Measurements from ENCODE around the gene VWCE.
"Not testable (repeated sequence)": the region's sequence is repeated elsewhere in the genome, so short reads cannot be mapped to it uniquely, and the experiment has no call there.

Gene VWCE

DNA sequence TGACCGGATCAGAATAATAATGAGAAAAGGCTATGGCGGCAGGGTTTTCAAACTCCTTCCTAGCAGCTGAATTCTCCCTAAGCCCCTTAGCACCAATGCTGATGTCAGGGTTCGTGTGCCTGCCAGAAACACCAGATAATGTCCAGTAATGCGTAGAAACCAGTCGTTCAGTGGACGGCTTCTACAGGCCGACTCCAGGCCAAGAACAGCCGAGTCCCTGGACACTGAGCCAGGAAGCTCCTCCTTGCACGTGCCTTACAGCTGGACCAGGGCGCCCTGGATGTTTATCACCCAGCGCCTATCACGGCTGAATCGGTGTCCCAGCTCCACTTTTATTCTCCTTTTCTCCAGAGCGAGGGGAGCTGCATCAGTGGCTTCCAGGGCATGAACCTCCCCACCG lies 82.9 kb downstream of the VWCE start:
- not testable (repeated sequence) for DNase-seq (ENCODE audit: low read depth in 2 of 2)

DNA sequence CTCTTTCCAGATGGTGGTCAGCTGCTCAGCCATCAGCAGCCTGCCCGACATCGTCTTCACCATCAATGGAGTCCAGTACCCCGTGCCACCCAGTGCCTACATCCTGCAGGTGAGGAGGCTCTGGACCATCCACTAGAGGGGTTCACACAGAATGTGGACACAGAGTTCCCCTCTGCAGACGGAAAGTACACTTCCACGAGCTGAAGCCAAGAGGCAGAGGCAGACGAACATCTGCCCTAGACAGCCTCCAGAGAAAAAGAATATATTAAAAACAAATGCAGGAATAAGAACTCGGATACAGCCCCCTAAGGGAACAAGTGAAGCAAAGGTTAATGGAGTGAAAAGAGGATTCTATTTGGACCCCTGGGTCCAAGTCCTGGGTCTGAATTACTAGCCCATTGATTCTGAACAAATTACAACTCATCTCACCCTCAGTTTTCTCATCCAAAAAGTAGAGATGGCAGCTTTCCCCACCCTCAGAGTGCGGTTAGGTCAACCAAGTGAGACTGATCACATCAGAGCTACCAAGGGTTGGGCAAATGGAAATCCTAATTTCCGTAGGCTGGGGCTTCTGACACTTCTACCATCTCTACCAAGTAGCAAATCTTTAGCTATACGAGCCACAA lies 83.7 kb downstream of the VWCE start:
- DNase-seq (ENCODE audit: low read depth in 2 of 2) = not testable (repeated sequence)

DNA sequence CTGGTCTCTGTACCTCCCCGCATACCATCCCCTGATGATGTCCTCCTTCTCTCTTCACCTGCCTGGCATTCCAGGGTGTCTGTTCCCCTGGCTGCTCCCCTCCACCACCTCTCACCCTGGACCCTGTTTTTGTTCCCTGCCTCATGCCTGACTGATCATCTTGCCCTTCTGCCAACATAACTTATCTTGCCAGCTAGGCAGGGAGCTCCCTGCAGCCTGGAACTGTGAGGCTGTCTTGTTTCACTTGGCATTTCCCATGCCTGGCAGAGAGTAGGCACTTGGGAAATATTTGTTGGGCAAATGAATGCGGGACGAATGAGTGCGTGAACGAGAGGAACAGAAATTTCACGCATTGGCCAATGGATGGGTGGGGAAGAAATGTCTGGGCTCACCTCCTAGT lies 84.5 kb downstream of the VWCE start:
- not testable (repeated sequence) for DNase-seq (ENCODE audit: low read depth in 2 of 2)

Data from stimulated activated CD8-positive, alpha-beta memory T cell treated with anti-CD3 and anti-CD28 coated beads, Interleukin-15, amount 100 ng/mL, for 48 hours (primary cell).